HG02981 (cell line): ENCODE data around the gene CLK2.
"Not testable (repeated sequence)": the region's sequence is repeated elsewhere in the genome, so short reads cannot be mapped to it uniquely, and the experiment has no call there.

Experiments
- ATAC-seq: cut with Tn5 transposase; IDR thresholded peaks from one replicate; pipeline ENCODE4 v1.9.1; 2021; ENCODE audit warnings: mild to moderate bottlenecking, moderate library complexity; ENCODE audit not compliant: unreplicated experiment

CLK2 gene

DNA sequence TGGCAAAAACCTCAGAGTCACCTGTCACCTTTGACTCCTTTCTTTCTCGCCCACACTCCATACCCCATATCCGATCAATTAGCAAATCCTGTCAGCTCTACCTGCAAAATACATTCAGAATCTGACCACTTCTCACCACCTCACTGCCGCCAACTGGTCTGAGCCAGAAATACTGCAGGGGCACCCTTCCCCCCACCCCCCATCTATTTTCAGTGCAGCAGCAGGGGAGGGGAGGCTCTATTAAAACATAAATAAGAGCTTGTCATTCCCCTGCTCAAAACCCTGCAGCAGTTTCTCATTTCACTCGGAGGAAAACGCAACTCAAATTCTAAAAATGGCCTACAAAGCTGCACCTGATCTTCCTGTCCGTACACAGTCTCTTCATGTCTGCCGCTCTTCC is 24.1 kb upstream of the CLK2 start:
- ATAC-seq, result no peak

- no peak for ATAC-seq
These were observed 23.4 kb upstream of the CLK2 start for GRCh38 chr1:155296661-155297060.

GRCh38 chr1:155295942-155296267 is 22.6 kb upstream of the CLK2 start:
- no peak for ATAC-seq

DNA sequence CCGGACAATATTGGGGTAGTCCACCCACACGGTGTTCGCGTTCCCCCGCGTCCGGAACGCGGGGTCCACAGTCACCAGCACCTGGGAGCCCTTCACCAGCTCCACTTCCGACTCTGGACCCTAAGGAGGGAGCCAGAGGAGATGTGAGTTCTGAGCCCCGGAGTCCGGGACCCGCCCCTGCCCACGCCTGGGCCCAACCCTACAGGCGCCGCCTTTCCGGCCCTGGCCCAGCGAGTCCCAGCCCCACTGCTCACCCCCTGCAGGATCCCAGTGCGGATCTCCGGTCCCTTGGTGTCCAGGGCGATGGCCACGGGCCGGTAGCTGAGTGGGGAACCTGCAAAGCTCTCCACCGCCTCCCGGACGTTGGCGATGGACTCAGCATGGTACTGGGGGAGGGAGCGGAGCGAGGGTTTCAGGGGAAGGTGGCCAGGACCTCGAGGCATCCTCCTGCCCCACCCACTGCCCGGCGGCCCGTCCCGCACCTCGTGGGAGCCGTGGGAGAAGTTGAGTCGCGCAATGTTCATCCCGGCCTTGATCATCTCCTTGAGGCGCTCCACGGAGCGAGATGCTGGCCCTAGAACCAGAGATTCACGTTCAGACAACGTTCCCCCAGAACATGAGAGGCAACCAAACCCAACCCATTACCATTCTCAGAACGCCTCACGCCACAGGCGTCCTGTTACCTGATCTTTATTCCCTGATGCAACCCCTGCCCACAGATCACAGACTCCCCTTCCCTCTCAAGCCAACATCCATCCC is 22.1 kb upstream of the CLK2 start:
- ATAC-seq, result no peak

DNA sequence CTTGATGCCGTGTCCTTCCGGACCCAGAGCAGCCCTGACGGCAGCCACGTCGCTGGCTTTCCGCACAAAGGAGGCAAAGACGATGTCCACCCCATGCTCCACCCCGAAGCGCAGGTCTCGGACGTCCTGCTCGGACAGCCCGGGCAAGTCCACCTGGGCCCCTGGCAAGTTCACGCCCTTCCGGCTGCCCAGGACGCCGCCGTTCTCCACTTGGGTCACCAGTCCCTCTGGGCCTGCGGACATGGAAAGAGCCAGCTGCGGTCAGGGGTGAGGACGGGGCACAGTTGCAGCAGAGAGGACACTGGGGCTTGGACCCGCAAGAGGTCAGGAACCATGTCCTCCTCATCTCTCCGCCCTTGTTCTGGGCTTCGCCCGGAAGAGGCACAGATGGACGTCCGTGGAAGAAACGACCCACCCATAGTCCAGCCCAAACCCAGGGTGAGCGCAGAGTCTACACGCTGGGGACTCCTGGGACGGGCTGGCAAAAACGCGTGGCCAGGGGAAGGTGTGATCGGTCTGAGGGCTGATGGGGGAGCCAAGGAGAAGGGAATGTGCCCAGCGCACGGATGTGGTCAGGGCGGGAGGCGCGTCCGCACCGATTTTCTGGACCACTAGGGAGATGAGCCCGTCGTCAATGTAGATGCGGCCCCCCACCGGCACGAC is 21.3 kb upstream of the CLK2 start:
- ATAC-seq, result no peak

- ATAC-seq, result no peak
These were observed 19.9 kb upstream of the CLK2 start for GRCh38 chr1:155293086-155293749.

- not testable (repeated sequence) for ATAC-seq
These were observed 17.7 kb upstream of the CLK2 start for GRCh38 chr1:155291006-155291405.

DNA sequence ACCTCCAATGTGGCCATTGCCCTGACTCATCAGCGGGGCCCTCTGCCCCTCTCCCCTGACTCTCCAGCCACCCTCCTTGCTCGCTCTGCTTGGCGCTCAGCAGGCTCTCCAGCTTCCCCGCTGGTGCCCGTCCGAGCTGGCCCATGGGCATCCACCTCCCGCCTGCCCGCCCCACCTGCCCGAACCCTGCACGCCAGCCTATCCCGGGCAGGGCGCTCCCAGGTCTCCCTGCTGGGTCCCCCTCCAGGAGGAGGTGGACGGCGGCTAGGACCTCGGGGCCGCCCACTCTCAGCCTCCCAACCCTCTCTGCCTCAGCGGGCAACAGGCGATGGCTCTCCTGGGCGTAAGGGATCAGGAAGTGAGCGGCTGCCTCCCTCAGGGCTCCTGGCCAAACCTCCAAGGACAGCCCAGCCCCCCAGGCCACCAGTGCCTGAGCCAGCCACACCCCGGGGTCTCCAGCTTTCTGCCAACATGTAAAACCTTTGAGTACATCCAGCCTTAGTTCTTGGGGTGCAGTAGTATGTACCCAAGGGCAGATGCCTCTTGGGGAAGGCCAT is 14.8 kb upstream of the CLK2 start:
- ATAC-seq, result no peak

- no peak for ATAC-seq
These were observed 13.2 kb upstream of the CLK2 start for GRCh38 chr1:155286544-155286943.

GRCh38 chr1:155285631-155286044 is 12.3 kb upstream of the CLK2 start:
- ATAC-seq, result no peak

DNA sequence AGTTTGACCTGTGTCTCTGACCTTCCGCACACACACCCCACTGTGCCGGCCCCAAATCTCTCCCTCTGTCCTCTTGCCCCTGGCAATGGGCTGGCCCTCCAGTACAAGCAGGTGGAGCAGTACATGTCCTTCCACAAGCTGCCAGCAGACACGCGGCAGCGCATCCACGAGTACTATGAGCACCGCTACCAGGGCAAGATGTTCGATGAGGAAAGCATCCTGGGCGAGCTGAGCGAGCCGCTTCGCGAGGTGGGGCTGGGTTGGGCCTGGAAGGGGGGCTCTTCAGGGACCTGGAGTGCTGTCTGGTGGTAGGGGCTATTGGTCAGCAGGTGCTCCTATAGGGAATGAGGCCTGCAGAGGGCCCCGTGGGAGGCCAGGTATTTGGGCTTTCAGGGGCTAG is 11.8 kb upstream of the CLK2 start:
- no peak for ATAC-seq

DNA sequence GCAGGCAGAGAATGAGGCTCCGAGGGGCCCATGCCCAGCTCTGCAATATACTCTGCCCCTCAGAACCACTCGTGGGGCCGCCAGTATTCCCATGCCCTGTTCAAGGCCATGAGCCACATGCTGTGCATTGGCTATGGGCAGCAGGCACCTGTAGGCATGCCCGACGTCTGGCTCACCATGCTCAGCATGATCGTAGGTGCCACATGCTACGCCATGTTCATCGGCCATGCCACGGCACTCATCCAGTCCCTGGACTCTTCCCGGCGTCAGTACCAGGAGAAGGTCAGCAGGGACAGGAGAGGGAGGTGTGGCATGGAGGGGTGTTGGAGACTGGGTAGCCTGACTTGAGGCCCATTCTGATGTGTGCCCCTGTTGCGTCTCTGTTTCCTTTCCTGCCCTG is 11.2 kb upstream of the CLK2 start:
- no peak for ATAC-seq

DNA sequence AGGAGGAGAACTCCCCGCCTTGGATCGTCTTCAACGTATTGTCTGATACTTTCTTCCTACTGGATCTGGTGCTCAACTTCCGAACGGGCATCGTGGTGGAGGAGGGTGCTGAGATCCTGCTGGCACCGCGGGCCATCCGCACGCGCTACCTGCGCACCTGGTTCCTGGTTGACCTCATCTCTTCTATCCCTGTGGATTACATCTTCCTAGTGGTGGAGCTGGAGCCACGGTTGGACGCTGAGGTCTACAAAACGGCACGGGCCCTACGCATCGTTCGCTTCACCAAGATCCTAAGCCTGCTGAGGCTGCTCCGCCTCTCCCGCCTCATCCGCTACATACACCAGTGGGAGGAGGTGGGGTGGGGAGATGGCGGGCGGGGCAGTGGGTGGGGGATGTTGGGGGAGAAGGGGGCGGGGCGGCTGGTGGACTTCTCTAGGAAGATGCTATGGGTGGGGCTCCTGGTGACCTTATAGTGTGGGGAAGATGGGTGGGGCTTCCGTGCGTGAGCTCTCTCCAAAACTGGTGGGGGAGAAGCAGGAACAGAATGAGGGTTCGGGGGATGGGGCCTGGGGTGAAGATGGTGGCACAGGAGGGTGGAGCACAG is 9.3 kb upstream of the CLK2 start:
- ATAC-seq, result no peak

GRCh38 chr1:155279268-155279667 is 6.0 kb upstream of the CLK2 start:
- ATAC-seq, result no peak

GRCh38 chr1:155278689-155279160 is 5.4 kb upstream of the CLK2 start:
- no peak for ATAC-seq

- no peak for ATAC-seq
These were observed 4.8 kb upstream of the CLK2 start for GRCh38 chr1:155277902-155278688.

- ATAC-seq, result peak; percentile 58
These were observed 4.0 kb upstream of the CLK2 start, which contains the start of gene HCN3 for GRCh38 chr1:155277070-155277901. Gene HCN3 (plus strand): TSS chr1:155277463. CDS start chr1:155277591, 128 bp downstream.

GRCh38 chr1:155272466-155273342 is 600 bp downstream of the CLK2 start:
- ATAC-seq, result peak; percentile 26

- ATAC-seq, result no peak
These were observed 3.9 kb downstream of the CLK2 start for GRCh38 chr1:155269381-155269780.
